WERI-Rb-1 (cell line): ENCODE measurements around the gene SKIDA1.

Experiments used
- DNase-seq: peaks from one replicate; pipeline ENCODE4 v3.0.0-alpha.2; 2020
- H3K27ac ChIP-seq: fragments of 250-450 bp; sonication (Bioruptor Pico); 2 replicates; pipeline ENCODE4 v1.5.1; 2020; ENCODE audit warnings: mild to moderate bottlenecking, moderate library complexity
- H3K27me3 ChIP-seq: fragments of 250-450 bp; sonication (Bioruptor Pico); 2 replicates; pipeline ENCODE4 v1.5.1; 2021; ENCODE audit warnings: mild to moderate bottlenecking, low read depth, moderate library complexity; ENCODE audit not compliant: insufficient read depth, severe bottlenecking
- H3K36me3 ChIP-seq: fragments of 250-450 bp; sonication (Bioruptor Pico); 2 replicates; pipeline ENCODE4 v1.5.1; 2020; ENCODE audit warnings: mild to moderate bottlenecking, moderate library complexity
- H3K4me3 ChIP-seq: 2 replicates; pipeline ENCODE4 v1.5.1; 2011; ENCODE audit warnings: low read depth, mild to moderate bottlenecking, control low read depth, low read length
- H3K9me3 ChIP-seq: fragments of 250-450 bp; sonication (Bioruptor Pico); 2 replicates; pipeline ENCODE4 v1.5.1; 2021; ENCODE audit warnings: mild to moderate bottlenecking, moderate library complexity; ENCODE audit not compliant: severe bottlenecking
- TF ChIP-seq, protein P1 (sequence below): IDR thresholded peaks from 2 replicates; pipeline ENCODE4 v1.5.1; 2011; ENCODE audit warnings: low read depth, mild to moderate bottlenecking, control low read depth, inconsistent platforms, low read length

The SKIDA1 gene

DNA sequence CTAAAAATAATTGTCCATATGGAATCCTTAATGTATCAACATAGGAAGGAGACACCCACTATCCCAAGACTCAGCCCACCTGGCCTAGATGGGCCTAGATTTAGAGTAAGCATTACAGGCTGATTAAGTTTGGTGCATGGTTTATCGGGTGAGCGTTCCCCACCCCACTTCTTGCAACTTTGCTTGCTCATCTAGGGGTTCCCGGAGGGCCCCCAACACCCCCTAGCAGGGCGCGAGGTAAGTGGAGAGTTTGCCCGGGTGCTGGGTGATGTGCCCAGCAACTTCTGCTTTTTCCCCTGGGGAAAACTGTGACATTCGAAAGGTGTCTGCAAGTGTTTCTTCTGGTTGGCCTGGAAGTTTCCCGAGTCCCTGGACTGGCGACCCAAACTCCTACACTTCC lies 31.7 kb downstream of the SKIDA1 start:
- Histone ChIP-seq H3K9me3 (no peaks in the 10 kb centered on the region), H3K27me3 (no peaks in the 10 kb centered on the region), H3K27ac (no peak overlapping the region), H3K36me3 (no peaks in the 10 kb centered on the region), H3K4me3 (no peak overlapping the region)
- TF ChIP-seq, protein P1, sequence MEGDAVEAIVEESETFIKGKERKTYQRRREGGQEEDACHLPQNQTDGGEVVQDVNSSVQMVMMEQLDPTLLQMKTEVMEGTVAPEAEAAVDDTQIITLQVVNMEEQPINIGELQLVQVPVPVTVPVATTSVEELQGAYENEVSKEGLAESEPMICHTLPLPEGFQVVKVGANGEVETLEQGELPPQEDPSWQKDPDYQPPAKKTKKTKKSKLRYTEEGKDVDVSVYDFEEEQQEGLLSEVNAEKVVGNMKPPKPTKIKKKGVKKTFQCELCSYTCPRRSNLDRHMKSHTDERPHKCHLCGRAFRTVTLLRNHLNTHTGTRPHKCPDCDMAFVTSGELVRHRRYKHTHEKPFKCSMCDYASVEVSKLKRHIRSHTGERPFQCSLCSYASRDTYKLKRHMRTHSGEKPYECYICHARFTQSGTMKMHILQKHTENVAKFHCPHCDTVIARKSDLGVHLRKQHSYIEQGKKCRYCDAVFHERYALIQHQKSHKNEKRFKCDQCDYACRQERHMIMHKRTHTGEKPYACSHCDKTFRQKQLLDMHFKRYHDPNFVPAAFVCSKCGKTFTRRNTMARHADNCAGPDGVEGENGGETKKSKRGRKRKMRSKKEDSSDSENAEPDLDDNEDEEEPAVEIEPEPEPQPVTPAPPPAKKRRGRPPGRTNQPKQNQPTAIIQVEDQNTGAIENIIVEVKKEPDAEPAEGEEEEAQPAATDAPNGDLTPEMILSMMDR = no peak
- no peak for DNase-seq

- DNase-seq = no peak
- no peaks in the 10 kb centered on the region for H3K36me3 ChIP-seq
- no peak overlapping the region for H3K4me3 ChIP-seq
- H3K9me3 ChIP-seq = no peaks in the 10 kb centered on the region
- no peaks in the 10 kb centered on the region for H3K27me3 ChIP-seq
- TF ChIP-seq, protein P1 = no peak
- no peak overlapping the region for H3K27ac ChIP-seq
These were observed 33.1 kb downstream of the SKIDA1 start for GRCh38 chr10:21492421-21492820.

- Histone ChIP-seq H3K36me3 (no peaks in the 10 kb centered on the region), H3K27me3 (no peaks in the 10 kb centered on the region), H3K27ac (no peak overlapping the region), H3K9me3 (no peaks in the 10 kb centered on the region), H3K4me3 (no peak overlapping the region)
- DNase-seq = no peak
- TF ChIP-seq, protein P1 = no peak
These were observed 34.8 kb downstream of the SKIDA1 start for GRCh38 chr10:21490711-21491105.

DNA sequence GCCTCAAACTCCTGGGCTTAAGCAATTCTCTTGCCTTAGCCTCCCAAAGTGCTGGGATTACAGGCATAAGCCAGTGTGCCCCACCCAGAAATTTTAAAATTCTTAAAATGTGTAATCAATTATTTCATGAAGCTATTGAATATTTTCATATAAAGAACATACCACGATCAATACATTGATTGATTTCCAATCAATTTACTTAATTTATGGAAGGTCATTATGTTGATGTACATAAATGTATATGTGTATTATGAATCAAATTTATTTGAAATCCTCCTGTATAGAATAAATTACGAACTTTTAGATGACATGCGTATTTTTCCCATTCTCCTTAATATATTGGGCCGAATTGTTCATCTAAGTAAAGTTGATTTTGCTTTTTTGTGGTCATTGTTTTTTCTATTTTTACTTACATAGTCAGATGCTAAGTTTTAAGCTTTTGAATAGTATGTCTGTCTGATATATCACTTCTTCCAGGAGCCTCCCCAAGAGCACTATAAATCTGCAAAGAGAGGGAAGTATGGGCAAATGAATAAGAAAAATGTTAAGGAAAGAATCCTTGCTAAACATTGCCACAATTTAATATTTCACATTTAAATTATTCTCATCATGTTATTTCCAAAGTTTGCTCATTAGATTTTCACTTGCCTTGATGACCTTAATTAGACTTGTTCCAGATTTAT lies 35.3 kb downstream of the SKIDA1 start:
- Histone ChIP-seq H3K4me3 (no peak overlapping the region), H3K36me3 (no peaks in the 10 kb centered on the region), H3K9me3 (no peaks in the 10 kb centered on the region), H3K27ac (no peak overlapping the region), H3K27me3 (no peaks in the 10 kb centered on the region)
- no peak for DNase-seq
- TF ChIP-seq, protein P1 = no peak

- TF ChIP-seq, protein P1 = no peak
- no peaks in the 10 kb centered on the region for H3K27me3 ChIP-seq
- no peaks in the 10 kb centered on the region for H3K9me3 ChIP-seq
- H3K27ac ChIP-seq = no peak overlapping the region
- H3K36me3 ChIP-seq = no peaks in the 10 kb centered on the region
- no peak overlapping the region for H3K4me3 ChIP-seq
- DNase-seq = no peak
These were observed 36.5 kb downstream of the SKIDA1 start for GRCh38 chr10:21488957-21489446.
